HG03135 (cell line): Measurements from ENCODE around the gene OTULINL.
"Not testable (repeated sequence)": the region's sequence is repeated elsewhere in the genome, so short reads cannot be mapped to it uniquely, and the experiment has no call there.

Source experiments
- ATAC-seq: cut with Tn5 transposase; IDR thresholded peaks from one replicate; pipeline ENCODE4 v1.9.1; 2021; ENCODE audit warnings: mild to moderate bottlenecking, moderate library complexity; ENCODE audit not compliant: unreplicated experiment

The OTULINL gene

GRCh38 chr5:14581106-14581890 is at the start of gene OTULINL:
Gene OTULINL, plus strand, starts transcription at chr5:14581792. Its CDS starts 103 bp downstream, at chr5:14581895.
- ATAC-seq, result peak; percentile 98

- no peak for ATAC-seq
Observed at GRCh38 chr5:14532180-14532579, 49.4 kb upstream of the OTULINL start.

DNA sequence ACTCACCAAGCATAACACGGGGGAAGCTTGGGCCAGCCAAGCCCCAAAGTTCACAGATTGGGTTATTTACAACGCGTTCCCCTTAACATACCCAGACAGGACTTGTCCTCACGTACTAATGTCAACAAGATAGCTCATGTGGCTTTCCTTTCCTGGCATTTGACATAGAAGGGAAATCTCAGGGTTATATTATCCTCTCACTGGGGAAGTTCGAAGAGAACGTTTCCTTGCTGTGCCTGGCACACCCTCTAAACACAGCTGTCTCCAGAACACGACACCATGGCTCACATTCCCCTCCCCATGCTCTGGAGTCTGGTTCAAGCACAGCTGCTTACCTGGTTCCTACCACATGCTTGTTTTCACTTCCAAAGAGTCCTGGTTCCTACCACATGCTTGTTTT is 46.8 kb upstream of the OTULINL start:
- ATAC-seq, result no peak

DNA sequence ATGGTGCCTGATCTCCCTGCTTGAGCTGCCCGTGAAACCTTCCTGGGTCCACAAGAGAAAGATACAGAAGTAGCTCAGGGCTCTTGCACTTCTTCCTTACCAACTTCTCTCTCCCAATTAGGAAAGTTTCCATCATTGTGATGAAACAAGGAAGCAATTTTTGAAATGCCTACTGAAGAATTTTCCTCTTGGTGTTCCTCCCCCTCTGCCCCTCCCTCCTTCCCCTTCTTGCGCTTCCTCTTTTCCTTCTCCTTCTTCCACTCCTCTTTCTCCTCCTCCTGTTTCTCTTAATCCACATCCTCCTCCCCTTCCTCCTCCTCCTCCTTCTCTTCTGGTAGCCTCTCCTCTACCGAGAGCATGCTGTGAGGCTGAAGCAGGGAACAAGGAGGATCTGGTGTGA is 36.3 kb upstream of the OTULINL start:
- ATAC-seq, result no peak

DNA sequence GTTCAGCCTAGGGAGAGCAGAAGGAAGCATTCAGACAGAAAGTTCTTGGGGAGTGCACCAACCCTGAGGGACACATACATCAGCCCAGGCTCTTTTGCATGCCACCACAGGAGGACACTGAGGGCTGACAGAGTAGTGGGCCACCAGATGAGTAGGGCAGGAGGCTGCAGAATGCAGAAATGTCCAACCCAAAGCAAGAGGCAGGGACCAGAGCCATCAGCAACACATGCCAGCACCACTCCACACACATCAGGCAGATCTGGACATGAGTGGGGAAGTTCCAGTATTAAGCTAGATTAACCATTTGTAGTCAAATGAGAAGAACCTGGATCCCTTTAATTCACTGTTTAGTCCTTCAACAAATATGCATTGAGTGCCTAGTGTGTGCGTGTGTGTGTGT is 35.7 kb upstream of the OTULINL start:
- no peak for ATAC-seq

- no peak for ATAC-seq
Observed at GRCh38 chr5:14547666-14548065, 33.9 kb upstream of the OTULINL start.

- no peak for ATAC-seq
Observed at GRCh38 chr5:14551211-14551610, 30.4 kb upstream of the OTULINL start.

DNA sequence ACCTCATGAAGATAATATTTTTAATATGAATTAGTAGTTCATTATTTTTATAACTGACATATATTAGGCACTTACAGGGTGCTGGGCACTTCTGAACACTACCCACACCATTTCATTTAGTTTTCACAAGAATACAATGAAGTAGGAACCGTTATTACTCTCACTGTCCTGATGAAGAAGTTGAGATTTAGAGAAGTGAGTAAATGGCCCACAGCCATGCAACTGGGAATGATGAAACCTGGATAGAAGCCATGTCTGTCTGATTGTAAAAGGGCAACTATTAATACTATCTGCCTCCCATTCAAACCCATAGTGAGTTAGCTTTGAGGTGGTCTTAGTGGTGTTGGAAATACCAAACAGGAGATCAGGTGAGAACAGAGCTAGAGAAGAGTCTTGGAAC is 29.6 kb upstream of the OTULINL start:
- no peak for ATAC-seq

DNA sequence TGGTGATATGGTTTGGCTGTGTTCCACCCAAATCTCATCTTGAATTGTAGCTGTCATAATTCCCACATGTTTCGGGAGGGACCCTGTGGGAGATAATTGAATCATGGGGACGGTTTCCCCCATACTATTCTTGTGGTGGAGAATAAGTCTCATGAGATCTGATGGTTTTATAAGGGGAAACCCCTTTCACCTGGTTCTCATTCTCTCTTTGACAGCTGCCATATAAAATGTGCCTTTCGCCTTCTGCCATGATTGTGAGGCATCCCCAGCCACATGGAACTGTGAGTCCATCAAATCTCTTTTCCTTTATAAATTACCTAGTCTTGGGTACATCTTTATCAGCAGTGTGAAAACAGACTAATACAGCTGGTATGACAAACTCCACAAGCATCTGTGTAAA is 27.3 kb upstream of the OTULINL start:
- not testable (repeated sequence) for ATAC-seq

- no peak for ATAC-seq
Observed at GRCh38 chr5:14556015-14556414, 25.6 kb upstream of the OTULINL start.

DNA sequence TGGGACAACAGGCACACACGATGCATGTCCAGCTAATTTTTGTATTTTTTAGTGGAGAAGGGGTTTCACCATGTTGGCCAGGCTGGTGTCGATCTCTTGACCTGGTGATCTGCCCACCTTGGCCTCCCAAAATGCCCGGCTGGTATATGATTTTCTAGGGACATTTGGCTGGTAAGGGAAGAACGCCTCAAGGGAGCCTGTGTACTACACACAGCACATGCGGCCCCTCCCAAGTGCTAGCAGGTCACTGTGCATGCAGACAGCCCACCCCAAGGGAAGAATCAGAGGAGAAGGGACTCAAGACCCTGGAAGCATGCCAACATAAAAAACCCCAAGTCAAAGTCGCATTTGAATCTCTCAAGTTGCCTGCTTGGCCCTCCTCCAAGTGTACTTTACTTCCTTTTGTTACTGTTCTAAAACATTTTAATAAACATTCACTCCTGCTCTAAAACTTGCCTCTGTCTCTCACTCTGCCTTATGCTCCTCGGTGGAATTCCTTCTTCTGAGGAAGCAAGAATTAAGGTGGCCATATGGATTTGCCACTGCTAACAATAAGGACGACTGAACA is 24.3 kb upstream of the OTULINL start:
- ATAC-seq, result no peak

DNA sequence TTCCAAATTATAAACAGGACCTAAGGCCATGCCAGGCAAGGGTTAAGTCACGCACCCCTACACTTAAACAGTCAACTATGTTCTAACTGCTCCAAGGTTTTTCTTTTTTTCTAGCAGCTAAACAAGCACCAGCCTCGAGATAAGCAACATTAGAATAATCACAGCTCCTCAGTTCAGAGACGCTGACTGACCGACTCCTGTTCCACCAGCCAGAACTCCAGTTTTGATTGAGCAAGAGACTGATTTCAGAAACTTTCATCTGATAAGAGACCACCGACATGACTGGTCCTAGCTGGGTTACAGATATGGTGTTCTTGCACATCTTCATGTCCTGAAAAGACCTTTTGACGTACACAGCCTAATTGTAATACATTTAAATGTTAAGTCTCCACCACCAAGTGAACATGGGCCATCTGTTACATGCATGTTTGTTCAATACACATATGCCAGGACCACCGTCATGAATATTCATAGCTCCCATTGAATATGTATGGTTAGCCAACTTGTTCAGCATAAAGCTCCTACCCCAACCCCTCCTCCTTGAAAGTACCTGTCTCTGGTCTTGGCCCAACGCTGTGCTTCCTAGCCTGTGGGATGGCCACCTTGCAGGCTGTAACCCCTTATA is 23.7 kb upstream of the OTULINL start:
- no peak for ATAC-seq

DNA sequence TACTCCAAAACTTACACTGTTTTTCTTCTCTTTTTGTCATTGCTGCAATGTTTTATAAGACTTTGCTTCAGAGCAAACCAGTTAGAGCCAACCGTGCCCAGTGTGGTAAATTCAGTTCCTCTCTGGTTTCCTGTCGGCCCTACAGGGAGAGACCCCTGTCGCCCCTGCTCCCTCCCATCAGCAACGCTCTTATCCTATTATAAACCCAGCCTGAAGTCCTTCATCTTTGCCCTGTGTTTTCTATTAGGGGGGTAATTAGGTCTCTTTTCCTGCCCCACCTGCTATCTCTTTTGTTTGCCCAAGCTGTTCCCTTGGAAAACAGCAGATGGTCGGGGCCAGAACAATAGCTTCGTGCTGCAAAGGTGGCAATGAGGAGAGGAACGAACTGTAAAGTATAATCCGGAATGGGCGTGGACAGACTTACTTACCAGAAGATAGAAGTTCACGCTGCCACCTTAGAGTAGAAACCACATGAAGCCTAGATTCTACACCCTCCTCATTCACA is 21.4 kb upstream of the OTULINL start:
- ATAC-seq, result no peak

DNA sequence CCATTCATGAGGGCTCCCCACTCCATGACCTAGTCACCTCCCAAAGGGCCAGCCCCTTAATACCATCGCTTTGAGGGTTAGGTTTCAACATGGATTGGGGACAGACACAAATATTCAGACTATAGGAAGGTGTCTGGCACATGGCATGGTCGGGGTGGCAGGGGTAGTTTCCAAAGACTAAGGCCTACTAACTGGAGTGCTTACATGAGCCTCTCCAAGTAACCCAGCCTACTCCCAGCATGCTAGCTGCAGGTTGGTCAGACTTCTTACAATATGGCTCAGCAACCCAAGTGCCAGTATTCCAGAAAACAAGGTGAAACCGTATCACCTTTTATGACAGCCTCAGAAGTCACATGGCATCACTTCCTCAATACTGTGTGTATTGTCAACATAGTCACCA is 19.9 kb upstream of the OTULINL start:
- no peak for ATAC-seq

- ATAC-seq, result no peak
Observed at GRCh38 chr5:14568333-14568732, 13.3 kb upstream of the OTULINL start.

GRCh38 chr5:14569948-14570691 is 11.5 kb upstream of the OTULINL start:
- no peak for ATAC-seq

- no peak for ATAC-seq
Observed at GRCh38 chr5:14571901-14572300, 9.7 kb upstream of the OTULINL start.

DNA sequence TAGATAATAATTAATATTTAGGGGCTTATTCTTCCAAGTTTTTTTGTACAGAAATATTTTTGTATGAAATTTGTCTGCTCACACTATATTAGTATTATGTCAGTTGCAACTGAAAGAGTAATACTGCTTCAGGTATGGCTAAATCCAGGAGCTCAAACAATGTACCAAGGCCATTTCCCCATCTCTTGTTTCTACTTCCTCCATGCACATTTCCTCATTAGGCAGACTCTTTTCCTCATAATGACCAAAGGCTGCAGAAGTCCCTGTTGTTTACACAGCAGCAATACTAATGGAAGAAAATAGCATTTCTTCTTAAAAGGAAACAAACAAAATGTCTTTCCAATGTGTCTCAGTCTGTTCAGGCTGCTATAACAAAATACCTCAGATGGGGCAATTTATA is 9.2 kb upstream of the OTULINL start:
- ATAC-seq, result no peak

- ATAC-seq, result no peak
Observed at GRCh38 chr5:14572836-14573235, 8.8 kb upstream of the OTULINL start.

GRCh38 chr5:14574096-14574495 is 7.5 kb upstream of the OTULINL start:
- ATAC-seq, result no peak

- ATAC-seq, result no peak
Observed at GRCh38 chr5:14574891-14575508, 6.6 kb upstream of the OTULINL start.
